ENCODE data around the gene RPTOR.
"Not testable (repeated sequence)": the region's sequence is repeated elsewhere in the genome, so short reads cannot be mapped to it uniquely, and the experiment has no call there.

RPTOR gene

DNA sequence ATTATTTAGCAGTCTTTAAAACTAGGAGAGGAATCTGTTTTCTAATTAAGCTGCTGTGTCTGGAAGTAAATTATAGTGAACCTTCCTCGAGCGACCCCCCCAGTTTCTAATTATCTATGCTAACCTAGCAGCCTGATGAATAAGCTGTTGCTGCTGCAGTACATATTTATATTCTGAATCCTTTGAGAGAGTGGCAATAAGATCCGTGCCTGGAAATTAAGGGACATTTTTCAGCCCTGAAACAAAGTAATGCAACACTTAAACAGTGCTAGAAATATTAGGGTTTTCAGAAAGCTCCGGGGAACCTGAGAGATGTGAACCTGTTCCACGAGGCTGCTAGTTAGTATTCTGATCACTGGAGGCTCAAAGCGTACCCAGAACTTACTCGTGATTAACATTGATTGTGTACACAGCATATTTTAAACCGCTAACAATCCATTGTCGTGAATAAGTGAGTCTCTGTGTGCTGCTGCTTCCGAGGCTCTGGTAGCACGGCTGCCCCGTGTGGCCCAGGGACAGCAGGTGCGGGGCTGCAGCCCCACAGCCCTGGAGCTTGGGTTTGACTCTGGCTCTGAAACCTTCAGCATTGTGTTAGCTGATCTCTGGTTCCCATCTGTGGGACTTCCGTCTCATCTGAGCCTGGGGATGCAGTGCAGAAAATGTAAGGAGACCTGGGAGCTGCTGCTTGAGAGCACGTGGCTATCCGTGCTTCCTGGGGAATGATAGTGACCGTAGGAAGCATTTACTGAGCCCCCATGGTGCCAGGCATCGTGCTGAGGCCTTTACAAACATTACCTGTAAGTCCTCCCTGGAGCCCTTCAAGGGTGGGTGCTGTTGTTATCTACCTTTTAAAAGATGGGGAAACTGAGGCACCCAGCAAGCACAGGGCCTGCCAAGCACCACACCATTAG, 256.1 kb downstream of the RPTOR start:
- DNase-seq (ENCODE audit: low spot score): no peak

DNA sequence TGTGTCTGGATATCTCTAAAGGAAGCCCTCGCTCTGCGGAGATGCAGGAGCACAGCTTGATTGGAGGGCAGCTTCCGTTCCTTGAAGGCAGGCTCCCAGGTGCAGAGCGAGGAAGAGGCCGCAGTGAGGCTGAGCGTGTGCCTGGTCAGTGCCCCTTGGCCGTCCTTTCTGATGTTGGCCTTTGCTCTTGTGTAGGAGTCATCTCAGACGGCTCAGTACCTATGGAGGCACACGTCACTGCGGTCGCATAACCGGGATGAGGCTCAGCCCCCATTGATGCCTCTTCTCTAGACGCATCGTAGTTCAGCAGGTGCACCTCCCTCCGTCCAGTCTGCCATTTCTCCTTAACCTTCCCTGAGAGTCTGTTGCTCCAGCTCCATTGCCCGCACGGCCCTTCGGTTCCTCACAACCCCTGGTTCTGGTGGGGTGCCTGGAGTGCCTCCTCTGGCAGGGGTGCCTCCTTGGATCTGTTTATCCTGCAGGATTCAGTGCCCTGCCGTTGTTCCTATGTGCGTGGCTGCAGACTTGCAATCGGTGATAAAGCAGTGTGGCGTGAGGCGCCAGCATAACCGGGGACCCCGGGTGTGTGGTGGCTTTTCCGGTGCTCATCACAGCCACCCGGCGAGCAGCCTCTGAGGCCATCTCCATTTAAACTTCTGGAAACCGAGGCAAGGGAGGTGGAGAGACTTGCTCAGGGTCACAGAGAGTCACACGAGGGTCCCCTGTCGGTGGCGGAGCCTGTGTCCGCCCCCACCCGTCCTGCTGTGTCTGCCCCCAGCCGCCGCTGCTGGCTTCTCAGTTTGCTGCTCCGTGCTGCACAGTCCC, 258.2 kb downstream of the RPTOR start:
- no peak for DNase-seq (ENCODE audit: low spot score)

GRCh38 chr17:80803451-80804428, 259.1 kb downstream of the RPTOR start:
- no peak for DNase-seq (ENCODE audit: low spot score)

GRCh38 chr17:80804466-80804865, 259.8 kb downstream of the RPTOR start:
- DNase-seq (ENCODE audit: low spot score): no peak

DNA sequence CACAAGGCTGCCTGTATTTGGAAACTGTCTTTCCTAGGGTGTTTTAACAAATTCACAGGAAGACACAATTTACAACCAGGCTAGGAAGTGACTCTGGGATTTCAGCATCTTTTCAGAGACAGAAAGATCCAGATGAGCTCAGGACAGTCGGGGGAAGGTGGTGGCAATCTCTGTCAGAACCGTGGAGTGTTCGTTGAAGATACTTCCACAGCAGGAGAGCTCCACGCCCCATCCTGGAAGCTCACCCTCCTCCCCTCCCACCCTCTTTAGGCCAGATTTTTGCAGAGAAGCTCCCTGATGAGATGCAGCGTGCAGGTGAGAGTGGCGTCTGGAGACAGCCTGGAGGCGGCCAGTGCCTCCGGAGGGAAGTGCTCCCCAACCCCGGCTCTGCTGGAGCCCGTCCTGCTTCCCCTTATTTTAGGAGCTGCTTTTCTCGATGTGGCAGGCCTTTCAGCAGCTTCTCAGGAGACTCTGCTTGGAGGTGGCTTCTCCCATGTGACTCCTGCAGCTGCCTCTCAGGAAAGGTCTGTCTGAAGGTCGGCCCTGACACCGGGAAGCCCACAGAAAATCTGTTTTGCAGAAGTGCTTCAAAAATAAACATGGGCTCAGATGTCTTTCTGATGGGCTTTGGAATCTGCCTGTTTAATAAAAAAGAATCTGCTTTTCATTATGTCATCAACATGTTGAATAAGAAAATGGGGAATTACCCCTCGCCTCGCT, 260.6 kb downstream of the RPTOR start:
- DNase-seq (ENCODE audit: low spot score): no peak

DNA sequence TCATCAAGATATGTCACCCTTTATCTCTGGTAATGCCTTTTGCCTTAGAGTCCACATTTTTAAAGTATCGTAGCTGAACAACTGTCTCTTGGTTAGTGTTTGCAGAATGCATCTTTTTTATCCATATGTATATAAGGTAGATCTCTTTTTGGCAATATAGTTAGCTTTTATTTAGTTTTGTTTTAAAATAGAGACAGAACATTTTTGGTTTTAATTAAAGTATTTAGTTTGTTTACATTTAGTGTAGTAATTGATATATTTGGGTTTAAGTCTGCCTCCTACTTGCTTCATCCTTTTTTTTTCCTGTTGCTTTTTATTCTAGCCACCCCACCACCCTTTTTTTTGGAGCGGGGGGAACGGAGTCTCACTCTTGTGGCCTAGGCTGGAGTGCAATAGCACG, 262.4 kb downstream of the RPTOR start:
- DNase-seq (ENCODE audit: low spot score): no peak

GRCh38 chr17:80807882-80808281, 263.2 kb downstream of the RPTOR start:
- no peak for DNase-seq (ENCODE audit: low spot score)

GRCh38 chr17:80811181-80812105, 266.8 kb downstream of the RPTOR start:
- DNase-seq (ENCODE audit: low spot score): no peak

GRCh38 chr17:80812362-80813088, 267.9 kb downstream of the RPTOR start:
- DNase-seq (ENCODE audit: low spot score): no peak

DNA sequence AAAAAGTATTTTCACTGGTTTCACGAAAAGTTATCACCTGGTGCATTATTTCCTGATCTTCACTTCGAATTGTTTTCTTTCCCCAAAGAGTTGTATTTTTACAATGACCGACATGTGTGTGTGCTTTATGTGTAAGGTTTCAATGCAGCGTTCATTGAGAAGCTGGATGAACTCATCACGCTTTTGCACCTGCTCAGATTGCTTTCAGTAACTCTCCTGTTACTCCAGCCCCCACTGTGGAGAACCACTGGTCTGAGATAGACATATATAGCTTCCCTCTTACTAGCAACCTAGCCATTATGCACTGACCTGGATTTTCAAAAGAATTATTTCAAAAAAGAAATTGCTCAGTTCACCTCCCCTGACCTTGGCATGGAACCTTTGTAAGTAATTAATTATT, 268.7 kb downstream of the RPTOR start:
- DNase-seq (ENCODE audit: low spot score): no peak

DNA sequence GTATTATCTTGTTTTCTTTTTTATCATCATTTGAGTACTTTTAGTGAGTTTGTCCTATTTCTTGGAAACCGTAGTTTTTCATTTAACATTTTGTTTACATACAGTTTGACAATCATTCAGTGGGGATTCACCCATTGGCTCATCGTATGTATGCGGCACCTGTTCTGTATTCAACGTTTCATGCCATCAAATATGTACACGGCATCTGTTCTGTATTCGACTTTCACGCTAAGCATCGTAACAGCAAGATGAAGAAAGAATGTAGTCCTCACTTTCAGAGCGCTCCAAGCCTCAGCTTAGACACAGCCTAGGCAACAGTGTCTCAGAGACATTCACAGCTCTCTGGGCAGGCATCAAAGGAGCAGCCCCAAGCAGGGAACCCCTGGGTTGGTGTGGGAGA, 269.9 kb downstream of the RPTOR start:
- DNase-seq (ENCODE audit: low spot score): no peak

DNA sequence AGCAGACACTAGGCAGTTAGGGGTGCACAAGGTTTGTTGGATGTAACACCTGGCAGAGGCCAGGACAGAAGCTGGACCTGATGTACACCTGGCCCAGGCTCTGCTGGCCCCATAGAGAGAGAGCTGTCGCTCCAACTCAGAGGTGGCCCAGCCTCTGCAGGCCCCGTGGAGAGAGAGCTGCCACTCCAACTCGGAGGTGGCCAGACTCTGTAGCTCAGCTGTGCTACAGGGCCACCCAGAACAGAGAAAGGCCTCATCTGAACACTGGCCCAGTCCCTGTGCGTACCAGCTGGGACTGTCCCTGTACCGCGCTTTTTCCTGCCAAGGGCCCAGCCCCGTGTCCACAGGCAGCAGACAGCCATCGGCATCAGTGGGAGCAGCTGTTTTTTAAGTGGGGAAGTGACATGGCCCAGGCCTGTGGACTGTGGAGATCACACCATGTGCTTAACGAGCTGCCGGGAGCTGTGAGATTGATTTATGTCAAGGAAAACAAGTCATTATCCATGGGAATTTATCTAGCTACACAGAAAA, 270.6 kb downstream of the RPTOR start:
- DNase-seq (ENCODE audit: low spot score): no peak

GRCh38 chr17:80815718-80816117, 271.1 kb downstream of the RPTOR start:
- not testable (repeated sequence) for DNase-seq (ENCODE audit: low spot score)

GRCh38 chr17:80816241-80817103, 271.8 kb downstream of the RPTOR start:
- DNase-seq (ENCODE audit: low spot score): no peak

DNA sequence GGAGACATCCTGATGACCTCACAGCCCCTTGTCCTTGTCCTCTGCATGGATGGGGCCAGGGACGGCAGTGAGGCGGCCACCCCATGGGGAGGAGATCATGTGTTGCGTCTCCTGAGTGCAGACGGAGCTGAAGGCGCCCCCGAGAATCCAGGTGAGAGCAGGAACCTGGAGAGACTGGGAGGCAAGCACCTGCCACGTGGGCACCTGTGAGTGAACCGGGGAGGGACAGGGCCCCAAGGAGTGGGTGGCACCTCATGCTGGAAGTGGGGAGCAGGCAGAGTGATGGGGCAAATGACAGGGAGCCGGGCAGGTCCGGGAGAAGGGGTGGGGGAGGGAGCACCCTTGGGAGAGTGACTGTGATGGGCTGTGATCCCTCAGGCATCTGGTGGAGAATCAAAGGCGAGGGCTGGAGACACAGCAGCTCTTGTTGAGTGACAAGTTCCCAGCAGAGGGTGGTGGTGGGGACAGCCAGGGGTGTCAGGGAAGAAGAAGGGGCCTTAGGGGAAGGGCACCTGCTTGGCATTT, 272.7 kb downstream of the RPTOR start:
- DNase-seq (ENCODE audit: low spot score): no peak

GRCh38 chr17:80817861-80818260, 273.2 kb downstream of the RPTOR start:
- no peak for DNase-seq (ENCODE audit: low spot score)

GRCh38 chr17:80818871-80819270, 274.2 kb downstream of the RPTOR start:
- DNase-seq (ENCODE audit: low spot score): no peak

Measured in germinal center (tissue), 1 donor.